COLO668 (cell line): ENCODE measurements around the gene R3HDM4.
"Not testable (repeated sequence)": the region's sequence is repeated elsewhere in the genome, so short reads cannot be mapped to it uniquely, and the experiment has no call there.

Experiments used
- DNase-seq: peaks from one replicate; lab custom pipeline; 2025; ENCODE audit not compliant: unreplicated experiment; lab: John Stamatoyannopoulos, UW

R3HDM4 gene

DNA sequence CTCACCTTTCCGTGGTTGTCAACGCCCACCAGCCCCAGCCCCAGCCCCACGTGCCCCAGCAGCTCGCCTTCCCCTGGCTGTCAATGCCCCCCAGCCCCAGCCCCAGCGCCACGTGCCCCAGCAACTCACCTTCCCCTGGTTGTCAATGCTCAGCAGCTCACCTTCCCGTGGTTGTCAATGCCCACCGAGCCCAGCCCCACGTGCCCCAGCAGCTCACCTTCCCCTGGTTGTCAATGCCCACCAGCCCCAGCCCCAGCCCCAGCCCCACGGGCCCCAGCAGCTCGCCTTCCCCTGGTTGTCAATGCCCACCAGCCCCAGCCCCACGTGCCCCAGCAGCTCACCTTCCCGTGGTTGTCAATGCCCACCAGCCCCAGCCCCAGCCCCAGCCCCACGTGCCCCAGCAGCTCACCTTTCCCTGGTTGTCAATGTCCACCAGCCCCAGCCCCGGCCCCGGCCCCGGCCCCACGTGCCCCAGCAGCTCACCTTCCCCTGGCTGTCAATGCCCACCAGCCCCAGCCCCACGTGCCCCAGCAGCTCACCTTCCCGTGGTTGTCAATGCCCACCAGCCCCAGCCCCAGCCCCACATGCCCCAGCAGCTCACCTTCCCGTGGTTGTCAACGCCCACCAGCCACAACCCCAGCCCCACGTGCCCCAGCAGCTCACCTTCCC lies 34.9 kb downstream of the R3HDM4 start:
- DNase-seq: not testable (repeated sequence)

GRCh38 chr19:876780-877314 lies 36.2 kb downstream of the R3HDM4 start:
- DNase-seq: peak; percentile 30

- no peak for DNase-seq
These were observed 36.9 kb downstream of the R3HDM4 start for GRCh38 chr19:876089-876488.

- DNase-seq: no peak
These were observed 37.6 kb downstream of the R3HDM4 start for GRCh38 chr19:875265-875879.

DNA sequence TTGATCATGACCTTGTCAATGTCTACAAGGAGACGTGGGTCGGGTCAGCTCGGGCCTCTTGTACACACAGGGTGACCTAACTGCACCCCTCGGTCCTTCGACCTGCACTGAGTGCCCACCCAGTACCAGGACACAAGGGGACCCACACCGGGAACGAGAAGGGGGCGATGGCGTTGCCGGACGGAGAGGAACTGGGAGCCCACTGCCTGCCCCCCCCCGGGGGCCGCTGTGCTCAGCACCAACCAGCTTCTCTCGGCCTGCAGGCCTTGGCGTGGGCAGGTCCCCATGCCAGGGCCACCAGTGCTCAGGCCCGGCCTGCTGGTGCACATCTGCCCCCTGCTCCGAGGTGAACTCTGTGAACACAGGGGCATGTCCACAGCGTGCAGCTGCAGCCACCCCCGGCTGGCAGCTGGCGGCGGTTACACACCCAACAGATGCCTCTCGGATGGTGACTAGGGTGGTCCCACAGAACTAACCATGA lies 39.4 kb downstream of the R3HDM4 start:
- DNase-seq: no peak

GRCh38 chr19:873084-873483 lies 39.9 kb downstream of the R3HDM4 start:
- no peak for DNase-seq

DNA sequence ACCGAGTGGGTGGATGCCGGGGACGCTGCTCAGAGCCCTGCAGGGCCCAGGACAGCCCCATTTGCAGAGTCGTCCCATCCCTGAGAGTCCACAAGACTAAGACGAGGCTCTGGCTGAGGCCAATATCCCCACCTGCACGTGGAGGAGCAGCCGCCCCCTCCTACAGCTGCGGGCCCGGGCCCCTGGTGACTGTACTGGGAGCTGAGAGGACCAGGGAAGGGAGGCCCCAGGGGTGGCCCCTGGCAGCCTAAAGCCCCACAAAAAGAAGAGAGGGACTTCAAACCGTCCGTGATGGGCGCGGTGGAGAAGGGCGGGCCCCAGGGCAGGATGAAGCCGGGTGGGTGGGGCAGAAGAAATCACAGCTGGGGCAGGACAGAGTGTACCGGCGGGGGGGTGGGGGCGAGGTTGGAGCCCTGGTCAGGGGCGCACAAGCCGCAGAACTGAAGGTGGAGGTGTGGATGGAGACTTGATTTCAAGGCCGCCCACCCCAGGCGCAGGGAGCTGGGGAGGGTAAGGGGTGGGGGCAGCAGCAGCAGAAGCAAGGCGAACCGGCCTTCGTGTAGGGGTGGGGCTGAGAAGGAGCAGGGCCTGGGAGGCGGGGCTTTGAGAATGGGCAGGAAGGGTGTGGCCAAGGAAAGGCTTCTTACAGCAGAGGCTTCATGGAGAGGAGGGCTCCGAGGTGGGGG lies 40.6 kb downstream of the R3HDM4 start:
- no peak for DNase-seq

- DNase-seq: no peak
These were observed 41.4 kb downstream of the R3HDM4 start for GRCh38 chr19:871446-872265.

DNA sequence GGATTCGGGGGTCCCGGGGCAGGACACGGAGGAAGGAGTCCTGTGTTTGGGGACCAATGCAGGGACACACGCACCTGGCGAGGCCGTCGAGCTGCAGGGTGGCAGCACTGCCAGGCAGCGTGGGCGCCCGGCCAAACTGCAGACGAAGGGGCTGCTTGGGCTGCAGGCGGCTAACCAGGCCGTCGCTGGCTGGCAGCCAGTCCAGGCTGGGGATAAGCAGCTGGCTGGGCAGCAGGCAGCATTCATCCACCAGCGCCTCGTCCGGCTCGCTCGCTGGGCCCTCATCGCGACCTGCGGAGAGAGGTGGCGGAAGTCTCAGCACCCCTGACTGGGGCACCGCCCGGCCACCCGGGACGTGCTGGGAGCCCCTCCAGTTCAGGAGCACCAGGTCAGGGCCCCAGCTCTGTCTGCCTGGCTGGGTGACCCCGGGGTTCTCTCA lies 42.0 kb downstream of the R3HDM4 start:
- DNase-seq: no peak

GRCh38 chr19:870314-870713 lies 42.7 kb downstream of the R3HDM4 start:
- no peak for DNase-seq

GRCh38 chr19:869245-870177 lies 43.5 kb downstream of the R3HDM4 start:
- no peak for DNase-seq

- DNase-seq: no peak
These were observed 44.4 kb downstream of the R3HDM4 start for GRCh38 chr19:868458-869244.

GRCh38 chr19:867855-868457 lies 45.1 kb downstream of the R3HDM4 start:
- DNase-seq: no peak

DNA sequence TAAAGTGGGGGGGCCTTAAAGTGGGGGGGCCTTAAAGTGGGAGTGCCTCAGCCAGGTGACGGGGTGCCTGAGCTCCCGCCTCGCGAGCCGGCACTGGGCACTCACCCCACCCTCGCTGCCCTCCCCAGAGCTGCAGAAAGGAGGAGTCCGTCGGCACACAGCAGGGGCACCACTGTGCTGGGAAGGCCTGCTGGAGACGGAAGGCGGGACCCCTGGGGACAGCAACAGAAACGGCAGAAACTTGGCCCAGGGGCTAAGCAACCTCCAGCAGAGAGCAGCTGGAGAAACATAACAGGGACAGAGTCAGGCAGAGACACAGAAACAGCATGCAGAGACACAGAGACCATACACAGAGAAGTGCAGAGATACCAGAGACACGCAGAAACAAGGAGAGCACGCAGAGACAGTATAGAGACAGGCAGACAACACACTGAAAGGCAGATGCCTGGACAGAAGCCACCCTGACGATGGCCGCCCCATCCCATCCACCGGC lies 45.7 kb downstream of the R3HDM4 start:
- no peak for DNase-seq

DNA sequence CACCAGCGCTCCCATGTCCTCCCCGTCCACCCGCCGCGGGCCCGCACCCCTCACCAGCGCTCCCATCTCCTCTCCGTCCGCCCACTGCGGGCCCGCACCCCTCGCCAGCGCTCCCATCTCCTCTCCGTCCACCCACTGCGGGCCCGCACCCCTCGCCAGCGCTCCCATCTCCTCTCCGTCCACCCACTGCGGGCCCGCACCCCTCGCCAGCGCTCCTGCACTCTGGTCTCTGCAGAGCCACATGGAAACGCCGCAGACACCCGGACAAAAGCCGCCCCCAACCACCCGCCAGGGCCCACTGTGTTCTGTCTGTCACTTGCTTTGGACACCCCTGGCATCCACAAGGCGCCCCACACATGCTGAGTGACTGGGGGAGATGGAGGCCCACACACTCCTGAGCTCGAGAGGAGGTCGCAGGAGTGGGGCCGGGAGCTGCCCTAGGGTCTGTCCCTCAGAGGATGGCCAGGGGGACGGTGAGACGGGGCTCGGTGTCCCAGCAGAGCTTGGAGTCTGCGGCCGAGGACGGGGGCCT lies 46.2 kb downstream of the R3HDM4 start:
- no peak for DNase-seq

DNA sequence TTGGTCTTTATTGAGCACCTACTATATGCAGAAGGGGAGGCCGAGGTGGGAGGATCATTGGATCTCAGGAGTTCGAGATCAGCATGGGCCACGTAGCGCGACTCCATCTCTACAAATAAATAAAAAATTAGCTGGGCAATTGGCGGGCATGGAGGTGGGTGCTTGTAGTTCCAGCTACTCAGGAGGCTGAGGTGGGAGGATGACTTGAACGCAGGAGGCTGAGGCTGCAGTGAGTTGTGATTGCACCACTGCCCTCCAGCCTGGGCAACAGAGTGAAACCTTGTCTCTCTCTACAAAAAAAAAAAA lies 49.8 kb downstream of the R3HDM4 start:
- no peak for DNase-seq

GRCh38 chr19:862581-863314 lies 50.3 kb downstream of the R3HDM4 start:
- peak; percentile 60 for DNase-seq
